ENCODE results near the gene NRGN.

Gene NRGN

DNA sequence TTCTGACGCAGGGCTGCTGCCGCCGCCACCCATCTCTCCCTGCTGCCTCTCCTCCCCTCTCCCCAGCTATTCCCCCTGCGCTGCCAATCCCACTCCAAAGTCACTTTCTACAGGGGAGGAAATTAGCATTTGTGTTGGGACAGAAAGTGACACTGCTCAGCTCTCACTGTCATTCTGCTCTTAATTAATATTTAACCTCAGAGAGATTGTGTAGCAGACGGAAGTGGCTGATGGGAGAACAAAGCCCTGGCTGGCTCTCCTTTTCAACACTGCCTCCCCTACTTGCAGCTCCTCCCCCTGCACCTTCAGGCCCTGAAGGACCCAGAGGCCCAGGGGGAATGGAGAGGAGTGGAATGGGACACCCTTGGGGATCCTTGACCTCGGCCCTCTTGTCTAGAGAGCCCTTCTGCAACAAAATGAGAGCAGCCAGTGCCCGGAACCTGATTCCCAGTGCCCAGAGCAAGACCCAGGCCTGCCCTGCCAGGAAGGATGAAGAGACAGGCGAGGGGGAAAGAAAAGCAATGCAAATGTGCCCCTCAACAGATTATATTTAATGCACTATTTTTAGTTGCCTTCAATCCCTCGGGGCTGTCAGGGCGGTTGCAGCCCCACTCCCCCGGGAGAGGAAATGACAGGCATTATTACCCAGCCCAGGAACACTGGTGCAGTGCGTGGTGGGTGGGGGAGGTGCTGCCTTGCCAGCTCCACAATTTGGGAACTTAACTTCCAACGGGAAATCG is 14.6 kb upstream of the NRGN start:
- TF ChIP-seq ARNT (IDR thresholded peaks at IDR 0.05) (no peak), SUZ12 (IDR thresholded peaks at IDR 0.05) (no peak), CTBP1 (IDR thresholded peaks at IDR 0.05; ENCODE audit: borderline replicate concordance) (no peak), BHLHE40 (IDR thresholded peaks at IDR 0.05; ENCODE audit: borderline replicate concordance) (no peak), HDGF (IDR thresholded peaks at IDR 0.05; ENCODE audit: borderline replicate concordance) (no peak), ZNF384 (IDR thresholded peaks at IDR 0.05) (no peak), LEF1 (IDR thresholded peaks at IDR 0.05; ENCODE audit: borderline replicate concordance) (no peak), ELF4 (IDR thresholded peaks at IDR 0.05) (no peak), FOXM1 (IDR thresholded peaks at IDR 0.05; ENCODE audit: borderline replicate concordance) (no peak), SP1 (IDR thresholded peaks at IDR 0.05) (no peak), NFRKB (IDR thresholded peaks at IDR 0.05) (no peak), FOXK2 (IDR thresholded peaks at IDR 0.05) (no peak), TARDBP (IDR thresholded peaks at IDR 0.05) (no peak), L3MBTL2 (conservative IDR thresholded peaks at IDR 0.05) (no peak), FOXA1 (IDR thresholded peaks at IDR 0.05) (no peak)
- TF ChIP-seq, protein P1, sequence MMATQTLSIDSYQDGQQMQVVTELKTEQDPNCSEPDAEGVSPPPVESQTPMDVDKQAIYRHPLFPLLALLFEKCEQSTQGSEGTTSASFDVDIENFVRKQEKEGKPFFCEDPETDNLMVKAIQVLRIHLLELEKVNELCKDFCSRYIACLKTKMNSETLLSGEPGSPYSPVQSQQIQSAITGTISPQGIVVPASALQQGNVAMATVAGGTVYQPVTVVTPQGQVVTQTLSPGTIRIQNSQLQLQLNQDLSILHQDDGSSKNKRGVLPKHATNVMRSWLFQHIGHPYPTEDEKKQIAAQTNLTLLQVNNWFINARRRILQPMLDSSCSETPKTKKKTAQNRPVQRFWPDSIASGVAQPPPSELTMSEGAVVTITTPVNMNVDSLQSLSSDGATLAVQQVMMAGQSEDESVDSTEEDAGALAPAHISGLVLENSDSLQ (IDR thresholded peaks at IDR 0.05), result no peak
- no peak for DNase-seq (ENCODE audit: extremely low spot score)
- ChIA-PET CTCF (interaction anchor here (1.1 kb wide), 1 partner anchor 16 kb away, joined by 3 read pairs; no protein-coding TSS in a partner anchor), POLR2A (no interaction called here)

DNA sequence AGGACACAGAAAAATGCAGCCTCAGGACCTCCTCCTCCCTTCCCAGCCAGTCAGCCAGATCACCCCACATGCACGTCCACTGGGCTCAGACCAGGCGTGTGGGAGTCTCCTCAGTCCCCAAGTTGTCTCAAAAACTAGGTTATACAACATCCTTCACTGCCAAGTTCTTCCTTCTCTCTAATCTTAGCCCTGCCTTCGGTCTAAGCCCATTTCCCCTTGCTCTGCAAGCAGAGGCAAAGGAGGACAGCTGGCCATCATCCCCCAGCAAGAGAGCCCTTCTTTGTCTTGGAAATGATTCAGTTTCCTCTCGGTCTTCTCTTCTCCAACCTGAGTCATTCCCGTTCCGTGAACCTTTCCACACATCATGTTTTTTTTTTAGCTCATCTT is 14.0 kb upstream of the NRGN start:
- POLR2A ChIA-PET, result no interaction called here
- DNase-seq (ENCODE audit: extremely low spot score), result no peak
- CTCF ChIA-PET, result no interaction called here
- TF ChIP-seq FOXK2 (IDR thresholded peaks at IDR 0.05) (no peak), FOXA1 (IDR thresholded peaks at IDR 0.05) (no peak), SP1 (IDR thresholded peaks at IDR 0.05) (no peak), ZNF384 (IDR thresholded peaks at IDR 0.05) (no peak), NFRKB (IDR thresholded peaks at IDR 0.05) (no peak), LEF1 (IDR thresholded peaks at IDR 0.05; ENCODE audit: borderline replicate concordance) (no peak), BHLHE40 (IDR thresholded peaks at IDR 0.05; ENCODE audit: borderline replicate concordance) (no peak)

DNA sequence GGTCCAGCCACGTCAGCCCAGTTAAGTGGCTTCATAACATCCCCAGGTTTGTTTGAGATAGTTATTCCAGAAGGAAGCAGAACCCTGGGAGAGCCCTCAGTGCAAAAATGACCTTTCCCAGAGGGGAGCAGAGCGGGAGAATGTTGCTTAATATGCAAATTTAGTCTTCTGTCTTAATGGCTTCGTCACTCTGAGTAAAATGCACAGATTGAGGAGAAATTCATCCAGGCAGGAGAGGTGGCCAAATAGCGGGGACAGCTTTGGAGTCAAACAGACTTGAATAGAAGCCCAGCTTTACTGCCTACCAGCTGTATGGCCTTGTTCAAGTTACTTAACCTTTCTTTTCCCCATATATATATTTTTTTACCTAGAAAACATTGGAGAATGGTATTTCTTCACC is 12.3 kb upstream of the NRGN start:
- DNase-seq (ENCODE audit: extremely low spot score), result no peak
- no peak for TF ChIP-seq BHLHE40 (IDR thresholded peaks at IDR 0.05; ENCODE audit: borderline replicate concordance)
- TF ChIP-seq ELF4 (IDR thresholded peaks at IDR 0.05), result no peak
- TF ChIP-seq CTBP1 (IDR thresholded peaks at IDR 0.05; ENCODE audit: borderline replicate concordance), result no peak
- TF ChIP-seq L3MBTL2 (conservative IDR thresholded peaks at IDR 0.05), result no peak
- POLR2A ChIA-PET, result interaction anchor here (1.6 kb wide), 1 partner anchor 149 kb away, joined by 3 read pairs; no protein-coding TSS in a partner anchor
- CTCF ChIA-PET, result no interaction called here

DNA sequence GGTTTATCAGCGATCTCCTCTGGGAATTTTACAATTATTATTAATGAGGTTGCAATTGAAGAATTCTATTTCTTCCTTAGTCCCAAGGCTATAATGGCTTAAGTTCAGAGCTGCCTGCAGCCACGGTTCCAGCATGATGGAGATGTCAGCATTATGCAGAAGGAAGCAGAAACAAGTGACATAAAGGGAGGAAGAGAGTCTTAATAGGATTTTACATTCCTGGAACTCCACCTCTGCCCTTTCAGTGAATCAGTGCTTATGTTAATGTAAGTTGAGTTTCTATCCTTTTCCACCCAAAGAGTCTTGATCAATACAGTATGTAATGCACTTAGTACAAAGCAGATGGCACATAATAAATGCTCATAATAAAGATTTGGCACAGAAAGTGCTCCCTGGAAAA is 11.6 kb upstream of the NRGN start:
- ChIA-PET CTCF (no interaction called here), POLR2A (interaction anchor here (1.6 kb wide), 1 partner anchor 148 kb away, joined by 3 read pairs; no protein-coding TSS in a partner anchor)
- no peak for TF ChIP-seq FOXK2 (IDR thresholded peaks at IDR 0.05)
- no peak for TF ChIP-seq FOXM1 (IDR thresholded peaks at IDR 0.05; ENCODE audit: borderline replicate concordance)
- no peak for TF ChIP-seq LEF1 (IDR thresholded peaks at IDR 0.05; ENCODE audit: borderline replicate concordance)
- TF ChIP-seq HDGF (IDR thresholded peaks at IDR 0.05; ENCODE audit: borderline replicate concordance), result no peak
- TF ChIP-seq NFRKB (IDR thresholded peaks at IDR 0.05), result no peak
- TF ChIP-seq CTBP1 (IDR thresholded peaks at IDR 0.05; ENCODE audit: borderline replicate concordance), result no peak
- no peak for TF ChIP-seq L3MBTL2 (conservative IDR thresholded peaks at IDR 0.05)
- TF ChIP-seq ARNT (IDR thresholded peaks at IDR 0.05), result no peak
- TF ChIP-seq FOXA1 (IDR thresholded peaks at IDR 0.05), result no peak
- TF ChIP-seq BHLHE40 (IDR thresholded peaks at IDR 0.05; ENCODE audit: borderline replicate concordance), result no peak
- TF ChIP-seq SUZ12 (IDR thresholded peaks at IDR 0.05), result no peak
- TF ChIP-seq TARDBP (IDR thresholded peaks at IDR 0.05), result no peak
- TF ChIP-seq ZNF384 (IDR thresholded peaks at IDR 0.05), result no peak
- TF ChIP-seq, protein P1 (IDR thresholded peaks at IDR 0.05), result no peak
- no peak for TF ChIP-seq ELF4 (IDR thresholded peaks at IDR 0.05)
- TF ChIP-seq SP1 (IDR thresholded peaks at IDR 0.05), result no peak
- no peak for DNase-seq (ENCODE audit: extremely low spot score)

DNA sequence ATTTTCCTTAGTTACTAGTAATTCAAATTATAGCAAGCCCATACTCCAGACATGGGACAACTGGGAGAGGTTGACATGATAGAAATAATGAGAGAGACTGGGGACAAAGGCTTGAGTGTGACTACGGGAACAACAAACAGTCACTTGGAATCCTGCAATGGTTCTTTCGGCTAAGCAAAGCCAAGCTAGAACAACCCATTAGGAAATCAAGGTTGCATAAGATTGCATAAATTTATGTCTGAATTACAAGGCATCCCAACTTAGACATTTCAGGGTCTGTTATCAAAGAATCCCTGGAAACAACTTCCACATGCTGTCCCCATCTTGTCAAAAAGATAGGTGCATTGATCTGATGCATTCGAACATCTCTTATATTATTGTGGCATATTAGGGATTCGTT is 10.2 kb upstream of the NRGN start:
- POLR2A ChIA-PET, result no interaction called here
- DNase-seq (ENCODE audit: extremely low spot score), result no peak
- no peak for TF ChIP-seq LEF1 (IDR thresholded peaks at IDR 0.05; ENCODE audit: borderline replicate concordance)
- no peak for TF ChIP-seq SP1 (IDR thresholded peaks at IDR 0.05)
- TF ChIP-seq, protein P1 (IDR thresholded peaks at IDR 0.05), result no peak
- no peak for TF ChIP-seq ELF4 (IDR thresholded peaks at IDR 0.05)
- no peak for TF ChIP-seq NFRKB (IDR thresholded peaks at IDR 0.05)
- no peak for TF ChIP-seq FOXA1 (IDR thresholded peaks at IDR 0.05)
- TF ChIP-seq L3MBTL2 (conservative IDR thresholded peaks at IDR 0.05), result no peak
- TF ChIP-seq FOXM1 (IDR thresholded peaks at IDR 0.05; ENCODE audit: borderline replicate concordance), result no peak
- TF ChIP-seq CTBP1 (IDR thresholded peaks at IDR 0.05; ENCODE audit: borderline replicate concordance), result no peak
- no peak for TF ChIP-seq ZNF384 (IDR thresholded peaks at IDR 0.05)
- CTCF ChIA-PET, result no interaction called here

DNA sequence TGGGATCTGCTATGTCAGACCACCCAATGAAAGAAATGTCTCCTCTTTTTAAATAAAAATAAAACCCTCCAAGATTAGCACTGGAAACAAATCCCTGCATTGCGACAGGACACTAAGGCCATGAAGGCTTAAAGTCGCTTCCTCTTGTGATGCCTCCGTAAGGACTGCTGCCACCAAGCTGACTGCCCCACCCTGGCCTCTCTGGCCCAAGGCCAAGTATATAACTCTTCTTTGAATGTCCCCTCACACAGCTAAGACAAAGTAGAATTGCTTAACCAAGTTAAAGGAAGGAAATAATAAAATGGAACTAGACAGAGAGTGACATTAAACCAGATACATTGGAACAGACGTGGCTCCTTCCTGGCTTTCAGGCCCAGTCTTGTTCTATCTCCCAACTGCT is 7.5 kb upstream of the NRGN start:
- TF ChIP-seq NFRKB (IDR thresholded peaks at IDR 0.05), result no peak
- no peak for TF ChIP-seq FOXM1 (IDR thresholded peaks at IDR 0.05; ENCODE audit: borderline replicate concordance)
- no peak for TF ChIP-seq SP1 (IDR thresholded peaks at IDR 0.05)
- TF ChIP-seq ELF4 (IDR thresholded peaks at IDR 0.05), result no peak
- TF ChIP-seq LEF1 (IDR thresholded peaks at IDR 0.05; ENCODE audit: borderline replicate concordance), result no peak
- TF ChIP-seq TARDBP (IDR thresholded peaks at IDR 0.05), result no peak
- TF ChIP-seq, protein P1 (IDR thresholded peaks at IDR 0.05), result no peak
- ChIA-PET POLR2A (no interaction called here), CTCF (no interaction called here)
- no peak for DNase-seq (ENCODE audit: extremely low spot score)

Measured in HEK293T (cell line).